Raji (cell line): ENCODE measurements around the gene FTHL17.

Source experiments
- POLR2A ChIP-seq: IDR thresholded peaks from 2 replicates; pipeline ENCODE4 v1.6.1; 2011; ENCODE audit warnings: low read depth, low read length, control low read depth; ENCODE audit not compliant: insufficient read depth

The FTHL17 gene

GRCh38 chrX:31071725-31072124, at the start of gene FTHL17:
FTHL17 (minus strand) TSS chrX:31072041; CDS start chrX:31071953, 88 bp downstream.
- no peak for TF ChIP-seq POLR2A

- TF ChIP-seq POLR2A = no peak
Measured at GRCh38 chrX:31117266-31117665, 45.4 kb upstream of the FTHL17 start.

- no peak for TF ChIP-seq POLR2A
Measured at GRCh38 chrX:31115398-31115797, 43.6 kb upstream of the FTHL17 start.

DNA sequence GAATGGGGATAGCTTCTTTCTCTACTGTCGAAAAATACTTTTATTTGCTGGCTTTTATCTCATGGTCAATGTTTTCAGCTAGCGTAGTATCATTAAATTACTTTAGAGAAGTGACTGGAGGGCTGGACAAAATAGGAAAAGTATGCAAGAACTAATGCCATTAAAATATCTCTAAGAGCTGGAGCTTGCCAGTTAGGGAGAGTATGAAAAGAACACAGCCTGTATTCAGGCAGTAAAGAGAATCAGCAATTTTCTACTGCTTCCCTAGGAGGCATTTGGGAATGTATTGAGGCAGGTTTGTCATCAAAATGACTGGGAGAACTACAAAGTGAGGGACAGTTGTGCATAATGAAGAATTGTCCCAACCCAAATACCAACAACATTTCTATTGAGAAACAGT, 43.0 kb upstream of the FTHL17 start:
- no peak for TF ChIP-seq POLR2A

- no peak for TF ChIP-seq POLR2A
Measured at GRCh38 chrX:31112226-31112999, 40.6 kb upstream of the FTHL17 start.

DNA sequence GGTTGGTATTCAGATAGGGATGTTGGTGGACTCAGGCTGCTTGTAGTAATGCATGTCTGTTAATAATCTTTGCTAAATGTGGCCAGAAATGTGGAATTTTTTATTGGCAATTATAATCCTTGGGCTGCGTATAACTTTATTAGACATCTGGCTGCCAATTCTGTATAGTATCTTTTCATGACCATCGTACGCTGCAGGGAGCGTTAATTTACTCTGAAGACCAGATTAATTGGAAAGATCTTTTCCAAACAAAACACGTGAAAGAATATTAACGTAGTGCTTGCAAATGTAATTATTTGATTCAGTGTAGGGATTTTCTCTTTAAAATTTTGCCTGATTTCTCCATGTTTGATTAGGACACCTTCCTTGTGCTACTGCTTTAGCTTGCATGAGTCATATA, 38.8 kb upstream of the FTHL17 start:
- TF ChIP-seq POLR2A = no peak

GRCh38 chrX:31099536-31100090, 27.8 kb upstream of the FTHL17 start:
- TF ChIP-seq POLR2A = no peak

GRCh38 chrX:31098079-31098478, 26.2 kb upstream of the FTHL17 start:
- TF ChIP-seq POLR2A = no peak

DNA sequence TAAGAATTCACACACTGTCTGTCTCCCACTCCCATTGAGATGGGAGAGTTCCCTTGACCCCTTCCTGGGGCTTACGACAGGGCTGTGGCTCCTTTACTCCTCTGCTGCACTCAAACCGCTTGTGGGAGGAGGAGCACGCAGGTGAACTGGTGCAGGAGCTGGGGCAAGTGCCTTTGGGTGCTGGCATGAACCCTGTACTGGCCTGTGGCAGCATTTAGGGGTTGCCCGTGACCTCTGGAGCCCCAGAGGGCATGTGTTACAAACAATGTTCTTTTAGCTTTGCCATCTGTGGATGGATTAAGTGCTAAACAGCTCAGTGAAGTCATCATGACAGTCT, 21.8 kb upstream of the FTHL17 start:
- TF ChIP-seq POLR2A = no peak

DNA sequence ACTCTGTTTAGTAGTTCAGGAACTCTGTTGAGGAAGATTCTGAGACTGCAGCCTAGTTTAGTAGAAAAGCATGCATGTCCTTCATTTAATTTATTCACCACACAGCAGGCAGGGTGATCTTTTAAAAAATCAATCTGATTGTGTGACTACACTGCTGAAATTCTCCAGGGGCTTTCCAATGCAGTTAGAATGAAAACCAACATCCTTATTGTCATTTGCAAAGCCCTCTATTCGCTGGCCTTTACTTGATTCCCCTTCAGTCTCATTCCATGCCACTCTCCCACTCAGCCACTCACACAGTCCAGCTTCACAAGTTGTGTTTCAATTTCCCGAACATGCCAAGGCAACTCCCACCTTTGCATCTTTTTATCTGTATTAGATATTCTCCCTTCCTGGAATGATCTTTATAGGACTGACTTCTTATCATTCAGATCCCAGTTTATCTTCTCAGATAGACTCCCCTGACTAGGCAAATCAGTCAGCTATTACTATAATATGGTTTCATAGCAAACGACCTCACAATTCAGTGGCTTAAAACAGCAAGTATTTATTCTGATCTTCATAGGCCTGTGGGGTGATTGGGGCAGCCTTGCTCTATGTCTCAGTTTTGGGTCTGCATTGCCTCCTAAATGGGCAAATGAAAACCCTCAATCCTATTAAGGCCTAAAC, 21.3 kb upstream of the FTHL17 start:
- no peak for TF ChIP-seq POLR2A

- no peak for TF ChIP-seq POLR2A
Measured at GRCh38 chrX:31092476-31092875, 20.6 kb upstream of the FTHL17 start.

DNA sequence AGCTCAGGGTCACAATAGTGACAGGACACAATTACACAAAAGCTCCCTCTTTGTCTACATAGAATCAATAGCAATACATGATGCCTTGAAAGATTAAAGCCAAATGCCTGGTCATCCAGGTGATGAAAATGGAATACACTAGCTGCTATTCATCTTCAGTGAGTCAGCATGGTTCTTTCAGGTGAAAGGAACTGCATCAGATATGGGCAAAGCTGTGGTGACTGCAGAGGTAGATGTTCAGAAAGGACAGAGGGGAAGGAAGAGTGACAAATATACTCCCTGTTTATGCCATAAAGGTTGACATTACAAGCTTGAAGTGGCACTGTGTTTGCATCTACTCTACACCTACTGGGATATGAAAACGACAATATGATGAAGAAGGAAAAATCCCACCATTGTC, 20.0 kb upstream of the FTHL17 start:
- no peak for TF ChIP-seq POLR2A

GRCh38 chrX:31074522-31074921, 2.7 kb upstream of the FTHL17 start:
- TF ChIP-seq POLR2A = no peak

DNA sequence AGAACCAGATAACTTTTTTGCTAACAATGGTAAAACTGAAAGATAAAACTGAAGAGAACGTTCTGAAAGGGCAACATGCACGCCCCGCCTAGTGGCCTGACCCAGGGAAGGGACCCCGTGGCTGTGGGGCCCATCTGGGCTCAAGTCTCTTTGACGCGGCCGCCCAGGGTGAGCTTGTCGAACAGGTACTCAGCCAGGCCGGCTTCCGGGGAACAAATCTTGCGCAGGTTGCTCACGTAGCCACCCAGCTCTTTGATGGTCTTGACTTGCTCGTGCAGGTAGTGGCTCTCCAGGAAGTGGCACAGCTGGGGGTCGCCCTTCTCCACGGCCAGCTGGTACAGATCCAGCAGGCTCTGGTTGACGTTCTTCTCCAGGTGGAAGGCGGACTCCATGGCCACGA, 579 bp downstream of the FTHL17 start:
- no peak for TF ChIP-seq POLR2A

DNA sequence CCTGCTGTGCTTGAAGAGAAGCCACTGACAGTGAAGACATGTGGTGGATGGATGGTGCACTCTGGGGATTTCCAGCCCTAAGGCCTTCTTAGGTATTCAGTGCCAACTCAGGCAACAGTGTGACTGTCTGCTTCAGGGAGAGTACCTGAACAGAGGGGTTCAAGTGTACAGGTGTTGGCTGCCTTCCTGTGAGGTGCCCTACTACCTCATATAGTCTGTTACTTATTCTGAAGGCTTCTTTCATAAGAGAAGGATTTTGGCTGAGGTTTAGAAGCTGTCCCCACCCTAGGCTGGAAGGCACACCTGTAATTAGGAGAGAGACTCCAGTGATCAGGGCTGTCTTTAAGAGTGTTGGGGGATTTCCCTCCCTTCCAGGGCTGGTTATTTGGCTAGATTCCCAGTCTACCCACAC, 1.8 kb downstream of the FTHL17 start:
- TF ChIP-seq POLR2A = no peak

- TF ChIP-seq POLR2A = no peak
Measured at GRCh38 chrX:31063114-31063513, 8.7 kb downstream of the FTHL17 start.

DNA sequence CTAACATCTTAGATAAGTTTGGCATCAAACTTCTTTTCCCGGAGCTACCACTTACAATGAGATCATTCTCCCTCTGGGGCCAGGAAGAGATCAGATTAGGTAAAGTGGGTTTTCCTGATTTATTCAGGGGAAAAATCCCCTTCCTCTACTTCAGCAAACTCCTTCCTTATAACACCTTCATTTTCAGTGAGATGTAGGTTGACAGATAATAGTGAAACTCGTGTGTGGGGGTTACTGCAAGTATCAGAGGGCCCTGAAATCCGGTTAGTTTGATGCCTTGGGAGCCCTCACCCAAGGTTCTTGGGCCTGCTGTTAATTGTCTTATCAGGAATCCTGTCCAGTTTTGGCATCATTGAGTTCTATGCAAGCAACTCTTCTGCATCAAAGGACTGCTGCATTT, 10.8 kb downstream of the FTHL17 start:
- TF ChIP-seq POLR2A = no peak

- TF ChIP-seq POLR2A = no peak
Measured at GRCh38 chrX:31060016-31060415, 11.8 kb downstream of the FTHL17 start.
